ENCODE measurements around the gene AIDA.
"Not testable (repeated sequence)": the region's sequence is repeated elsewhere in the genome, so short reads cannot be mapped to it uniquely, and the experiment has no call there.

AIDA gene, protein sequence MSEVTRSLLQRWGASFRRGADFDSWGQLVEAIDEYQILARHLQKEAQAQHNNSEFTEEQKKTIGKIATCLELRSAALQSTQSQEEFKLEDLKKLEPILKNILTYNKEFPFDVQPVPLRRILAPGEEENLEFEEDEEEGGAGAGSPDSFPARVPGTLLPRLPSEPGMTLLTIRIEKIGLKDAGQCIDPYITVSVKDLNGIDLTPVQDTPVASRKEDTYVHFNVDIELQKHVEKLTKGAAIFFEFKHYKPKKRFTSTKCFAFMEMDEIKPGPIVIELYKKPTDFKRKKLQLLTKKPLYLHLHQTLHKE

DNA sequence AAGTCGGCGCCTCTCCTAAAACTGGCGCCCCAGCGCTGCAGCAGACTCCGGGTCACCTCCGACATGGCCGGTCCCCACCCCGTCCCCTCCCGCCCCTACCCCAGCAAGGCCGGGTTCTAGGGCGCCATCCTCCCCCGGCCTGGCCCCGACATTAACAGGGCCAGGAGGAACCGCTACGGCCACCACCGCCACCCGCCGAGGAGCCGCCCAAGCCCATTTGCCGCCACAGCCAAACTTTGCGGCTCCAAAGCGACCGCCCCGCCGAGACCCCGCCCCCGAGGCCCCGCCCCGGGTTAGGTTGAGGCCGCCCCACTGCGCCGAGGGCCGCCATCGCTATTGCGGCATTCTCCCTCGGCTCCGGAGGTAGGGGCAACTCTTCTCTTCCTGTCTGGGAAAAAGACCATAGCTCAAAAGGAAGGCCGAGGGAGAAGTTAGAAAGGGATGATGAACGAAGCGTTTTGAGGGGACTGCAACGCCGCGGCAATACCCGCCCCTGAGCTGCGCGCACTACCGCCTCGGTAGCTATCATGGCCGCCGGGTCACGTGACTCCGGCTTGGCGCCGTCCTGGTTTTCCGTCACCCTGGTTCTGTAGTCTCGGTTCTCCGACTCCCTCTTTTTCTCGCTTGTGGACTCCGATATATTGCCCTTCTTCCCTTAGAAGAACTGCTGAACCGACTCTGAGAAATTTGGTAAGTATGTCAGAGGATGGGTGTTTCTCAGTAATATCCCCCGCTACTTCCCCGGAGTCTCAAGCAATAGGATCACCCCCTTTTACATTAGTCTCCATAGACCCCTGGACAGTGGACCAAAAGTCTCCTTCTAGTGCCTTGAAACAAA lies at the start of gene AIDA, which contains the start of gene BROX:
AIDA (minus strand) TSS at position 239 of the 838 bp plus-strand sequence; CDS start at position 65, 174 bp downstream.
BROX (plus strand) TSS at position 312 of the 838 bp plus-strand sequence. CDS start 3,136 bp downstream, outside the sequence.
- peak; percentile 96 to 97 for DNase-seq (ENCODE audit: low read depth in 2 of 2)

DNA sequence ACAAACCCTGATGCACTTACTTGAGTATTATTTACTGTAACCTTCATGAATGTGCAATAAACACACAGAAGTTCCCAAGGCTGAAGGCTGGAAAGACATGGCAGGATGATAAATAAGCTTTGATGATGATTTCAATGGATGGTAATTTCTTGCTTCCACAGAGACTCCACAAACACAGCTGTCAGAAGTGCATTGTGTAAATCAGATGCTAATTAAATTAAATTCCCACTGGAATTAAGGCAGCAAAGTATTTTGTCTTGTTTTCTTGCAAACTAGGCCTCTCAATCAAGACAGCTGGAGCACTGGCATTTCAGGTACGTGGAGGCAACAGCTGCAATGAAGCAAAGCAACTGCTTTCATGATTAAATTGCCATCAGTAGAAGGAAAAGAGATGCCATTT lies 48.8 kb upstream of the AIDA start:
- DNase-seq (ENCODE audit: low read depth in 2 of 2): no peak

DNA sequence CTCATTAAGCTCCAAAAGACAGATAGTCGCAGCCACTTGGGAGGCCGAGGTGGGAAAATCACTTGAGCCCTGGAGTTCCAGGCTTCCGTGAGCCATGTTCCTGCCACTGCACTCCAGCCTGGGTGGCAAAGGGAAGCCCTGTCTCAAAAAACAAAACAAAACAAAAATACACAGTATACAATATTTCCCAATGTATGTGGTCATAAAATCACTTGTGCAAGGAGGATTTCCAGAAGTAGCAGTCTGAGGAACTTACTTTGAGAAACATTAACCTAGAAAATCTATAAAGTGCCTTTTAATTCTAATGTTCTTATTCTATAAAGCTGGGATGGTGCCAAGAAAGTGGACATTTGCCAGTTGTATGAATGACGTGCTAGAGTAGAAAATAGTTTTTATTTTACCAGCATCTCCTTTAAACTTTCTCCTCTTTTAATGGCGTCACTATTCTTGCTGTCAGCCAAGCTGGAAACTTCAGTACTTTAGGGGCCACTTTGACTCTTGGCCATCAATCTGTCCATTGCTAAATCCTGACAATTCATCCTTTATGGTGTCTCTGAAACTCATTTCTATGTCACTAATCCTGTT lies 47.3 kb upstream of the AIDA start:
- DNase-seq (ENCODE audit: low read depth in 2 of 2): no peak

DNA sequence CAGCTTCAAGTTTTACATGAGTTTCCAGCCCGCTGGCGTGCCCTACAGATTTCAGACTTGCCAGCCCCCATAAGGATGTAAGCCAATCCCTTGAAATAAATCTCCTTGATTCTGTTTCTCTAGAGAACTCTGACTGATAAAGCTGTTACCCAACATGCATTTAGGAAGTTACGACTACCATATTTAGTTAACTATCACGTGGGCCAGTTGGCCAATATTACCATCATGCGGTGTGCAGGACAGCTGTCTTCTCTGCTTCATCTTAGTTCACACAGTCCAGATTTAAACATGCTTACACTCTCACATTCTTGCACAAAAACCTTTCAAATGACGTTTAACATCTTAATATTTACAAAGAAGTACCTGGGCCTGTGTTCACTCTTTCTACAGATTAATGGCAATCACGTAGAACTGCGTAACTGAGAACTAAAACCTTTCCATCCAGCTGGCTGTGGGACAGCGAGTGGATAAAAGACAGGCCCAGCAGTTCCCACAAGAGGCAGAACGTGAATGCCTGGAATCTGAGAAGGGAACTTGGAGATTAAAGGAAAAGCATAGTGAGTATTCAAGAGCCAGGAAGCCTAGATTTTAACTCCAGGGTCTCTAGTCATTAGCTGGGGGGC lies 45.5 kb upstream of the AIDA start:
- no peak for DNase-seq (ENCODE audit: low read depth in 2 of 2)

DNA sequence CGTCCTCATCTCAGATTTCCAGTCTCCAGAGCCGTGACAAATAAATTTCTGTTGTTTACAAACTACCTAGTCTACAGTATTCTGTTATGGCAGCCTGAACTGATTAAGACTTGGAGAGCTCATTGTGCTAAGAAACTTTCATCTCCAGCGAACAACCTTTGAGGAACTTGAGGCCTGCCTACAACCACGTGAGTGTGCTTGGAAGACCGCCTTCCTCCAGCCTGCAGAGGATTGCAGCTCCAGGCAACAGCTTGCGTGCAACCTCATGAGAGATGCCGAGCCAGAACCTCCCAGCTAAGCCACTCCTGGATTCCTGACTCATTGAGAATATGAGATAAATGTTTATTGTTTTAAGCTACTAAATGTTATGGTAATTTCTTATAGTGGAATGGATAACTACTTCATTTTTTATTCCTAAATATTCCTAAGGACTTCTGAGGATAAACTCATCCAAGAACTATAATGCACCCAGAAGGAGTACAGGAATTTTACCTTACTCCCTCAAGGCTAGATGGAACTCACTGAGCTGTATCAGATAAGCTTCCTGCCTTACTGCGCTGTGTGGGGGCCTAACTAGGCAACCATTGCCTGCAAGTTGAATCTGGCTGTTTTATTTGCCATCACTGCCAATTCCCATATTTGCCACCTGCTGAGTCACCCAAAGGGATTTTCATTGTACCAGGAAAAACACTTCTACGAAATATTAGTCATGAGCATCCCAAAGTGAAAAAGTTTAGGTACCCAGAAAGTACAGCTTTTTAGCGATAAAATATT lies 42.3 kb upstream of the AIDA start:
- no peak for DNase-seq (ENCODE audit: low read depth in 2 of 2)

DNA sequence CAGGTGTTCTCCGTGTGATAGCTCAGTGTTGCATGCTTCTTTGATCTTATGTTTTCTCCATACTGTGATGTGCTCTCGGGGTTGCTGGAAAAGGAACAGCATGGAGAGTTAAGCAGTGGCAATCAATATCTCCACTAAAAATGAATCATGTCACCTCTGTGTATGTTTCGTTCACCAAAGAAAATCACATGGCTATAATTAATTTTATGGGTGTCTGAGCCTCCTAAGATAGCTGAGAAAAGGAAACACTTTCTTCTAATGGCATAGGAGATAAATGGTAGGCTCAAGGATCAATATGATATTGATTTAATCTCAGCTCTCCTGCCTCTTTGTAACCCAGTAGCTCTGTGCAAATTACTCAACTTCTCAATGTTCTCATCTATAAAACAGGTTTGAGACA lies 39.0 kb upstream of the AIDA start:
- DNase-seq (ENCODE audit: low read depth in 2 of 2): no peak

DNA sequence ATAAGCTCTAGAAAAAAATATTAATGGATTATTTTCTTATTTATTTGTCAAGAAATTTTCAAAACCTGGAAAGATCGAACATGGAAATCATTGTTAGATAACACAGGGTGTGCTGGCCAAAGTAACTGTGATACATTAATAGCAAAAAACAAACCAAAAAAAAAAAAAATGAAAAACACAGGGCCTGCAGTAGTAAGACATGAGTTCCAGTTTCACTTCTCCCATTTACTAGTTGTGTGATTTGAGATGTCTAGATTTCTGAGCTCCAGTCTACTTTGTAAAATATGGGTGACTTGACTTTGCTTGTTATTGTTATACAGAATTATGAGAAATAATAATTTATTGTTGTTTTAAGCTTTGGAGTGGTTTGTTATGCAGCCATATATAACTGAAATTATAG lies 38.4 kb upstream of the AIDA start:
- DNase-seq (ENCODE audit: low read depth in 2 of 2): no peak

DNA sequence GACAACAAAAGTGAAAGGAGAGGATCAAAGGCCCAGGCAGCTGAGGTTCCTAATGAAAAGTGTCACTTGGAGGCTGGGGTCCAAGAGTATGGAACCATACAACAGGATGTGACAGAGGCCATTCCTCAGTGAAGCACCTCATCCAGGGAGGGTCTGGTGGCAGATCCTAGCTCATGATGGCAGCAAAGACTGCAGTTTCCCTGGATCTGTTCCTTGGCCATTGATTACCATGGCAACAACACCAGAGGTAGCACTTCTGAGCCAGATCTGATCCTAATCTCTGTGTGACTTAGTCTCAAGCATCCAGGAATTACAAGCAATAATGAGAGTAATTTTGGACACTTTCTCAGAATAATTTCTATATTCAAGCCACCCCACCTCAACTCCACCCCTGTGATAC lies 37.6 kb upstream of the AIDA start:
- DNase-seq (ENCODE audit: low read depth in 2 of 2): no peak

DNA sequence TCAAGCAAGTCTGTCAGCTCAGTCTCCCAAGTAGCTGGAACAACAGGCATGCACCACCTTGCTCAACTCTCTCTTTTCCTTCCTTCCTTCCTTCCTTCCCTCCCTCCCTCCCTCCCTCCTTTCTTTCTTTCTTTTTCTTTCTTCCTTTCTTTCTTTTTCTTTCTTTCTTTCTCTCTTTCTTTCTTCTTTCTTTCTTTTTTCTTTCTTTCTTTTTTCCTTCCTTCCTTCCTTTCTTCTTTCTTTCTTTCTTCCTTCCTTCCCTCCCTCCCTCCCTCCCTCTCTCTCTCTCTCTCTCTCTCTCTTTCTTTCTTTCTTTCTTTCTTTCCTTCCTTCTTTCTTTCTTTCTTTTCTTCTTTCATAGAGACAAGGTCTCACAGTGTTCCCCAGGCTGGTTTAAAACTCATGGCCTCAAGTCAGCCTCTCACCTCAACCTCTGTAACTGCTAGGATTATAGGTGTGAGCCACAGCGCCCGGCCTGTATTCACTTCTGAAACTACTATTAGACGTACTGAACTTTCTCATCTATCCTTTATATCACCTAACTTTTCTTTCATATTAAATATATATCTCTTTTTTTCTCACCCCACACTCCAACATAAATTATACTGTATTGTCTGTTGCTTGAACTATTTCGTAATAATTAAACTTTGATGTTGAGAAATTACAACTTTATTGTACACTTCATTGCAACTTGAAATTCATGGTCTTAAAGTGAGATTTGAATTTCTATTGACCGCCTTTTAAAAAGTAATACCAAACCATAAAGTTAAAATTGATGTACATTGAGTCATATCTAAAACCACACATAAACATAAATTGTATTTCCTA lies 29.6 kb upstream of the AIDA start:
- not testable (repeated sequence) for DNase-seq (ENCODE audit: low read depth in 2 of 2)

DNA sequence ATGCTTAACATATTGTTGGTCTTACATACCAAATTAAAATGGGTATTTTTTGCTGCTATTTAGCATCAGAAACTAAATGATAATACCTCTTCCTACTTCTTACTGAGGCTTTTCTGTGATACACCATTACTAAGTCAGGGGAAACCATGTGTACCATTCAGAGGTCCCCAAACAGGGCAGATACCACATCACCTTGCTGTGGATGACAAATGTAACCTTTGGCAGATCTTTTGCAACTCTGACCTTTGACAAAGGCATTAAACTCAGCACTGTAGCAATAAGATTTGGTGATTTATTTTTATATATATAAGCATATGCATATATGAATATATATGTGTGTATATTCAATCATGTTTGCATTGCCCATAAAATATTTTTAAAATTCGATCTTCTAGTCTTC lies 27.6 kb upstream of the AIDA start:
- no peak for DNase-seq (ENCODE audit: low read depth in 2 of 2)

DNA sequence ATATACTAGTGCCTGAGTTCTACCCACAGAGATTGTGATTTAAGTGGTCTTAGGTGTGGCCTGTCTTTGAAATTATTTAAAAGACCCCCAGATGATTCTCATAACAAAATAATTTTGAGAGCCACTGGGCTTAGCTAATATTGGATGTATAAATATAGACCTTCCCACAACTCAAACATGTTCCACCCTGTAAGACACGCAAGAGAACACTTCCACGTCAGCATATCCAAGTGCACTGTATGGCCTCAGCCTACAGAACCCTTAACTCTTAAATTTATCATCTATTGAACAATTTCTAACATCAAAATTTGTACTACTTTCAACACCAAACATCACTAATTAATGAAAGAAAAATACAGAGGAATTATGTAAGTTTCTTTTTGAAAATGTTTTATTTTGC lies 27.2 kb upstream of the AIDA start:
- DNase-seq (ENCODE audit: low read depth in 2 of 2): no peak

DNA sequence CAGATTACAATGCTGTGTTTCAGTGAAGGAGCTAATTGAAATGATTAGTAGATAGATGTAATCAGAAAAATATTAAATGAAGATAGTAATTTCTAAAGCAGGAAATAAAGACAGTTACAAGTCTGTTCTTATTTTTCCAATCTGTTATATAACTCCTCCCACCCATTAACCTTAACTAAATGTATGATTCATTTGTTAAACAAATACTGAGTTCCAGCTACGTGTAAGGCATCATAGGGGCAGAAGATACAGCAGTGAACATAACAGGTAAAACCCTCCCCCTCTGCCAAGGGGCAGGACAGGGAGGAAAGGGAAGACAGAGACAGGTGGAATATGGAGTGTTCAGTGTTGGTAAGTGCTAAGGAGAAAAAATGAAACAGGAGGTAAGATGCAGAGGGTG lies 24.7 kb upstream of the AIDA start, which contains the start of gene FAM177B:
FAM177B (plus strand) TSS at position 231 of the 400 bp plus-strand sequence. CDS start 9,344 bp downstream, outside the sequence.
- no peak for DNase-seq (ENCODE audit: low read depth in 2 of 2)

DNA sequence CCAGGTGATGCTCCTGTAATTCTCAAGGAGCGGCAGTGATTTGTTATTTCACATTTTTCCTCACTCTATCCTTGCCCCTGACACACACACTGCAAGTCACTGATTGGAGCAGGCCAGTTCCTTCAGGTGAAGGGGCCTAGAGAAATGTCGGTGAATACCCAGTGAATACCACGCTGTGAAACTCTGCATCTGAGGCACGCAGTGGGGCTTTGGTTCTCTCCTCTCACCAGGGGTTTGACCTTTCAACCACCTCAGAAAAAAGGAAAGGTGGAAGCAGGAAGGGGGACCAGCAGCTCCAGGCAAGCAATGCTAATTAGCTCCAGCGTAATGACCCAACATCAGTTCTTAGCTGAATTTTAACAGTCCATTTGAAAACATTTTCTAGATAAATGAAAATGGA lies 24.2 kb upstream of the AIDA start:
- DNase-seq (ENCODE audit: low read depth in 2 of 2): no peak

DNA sequence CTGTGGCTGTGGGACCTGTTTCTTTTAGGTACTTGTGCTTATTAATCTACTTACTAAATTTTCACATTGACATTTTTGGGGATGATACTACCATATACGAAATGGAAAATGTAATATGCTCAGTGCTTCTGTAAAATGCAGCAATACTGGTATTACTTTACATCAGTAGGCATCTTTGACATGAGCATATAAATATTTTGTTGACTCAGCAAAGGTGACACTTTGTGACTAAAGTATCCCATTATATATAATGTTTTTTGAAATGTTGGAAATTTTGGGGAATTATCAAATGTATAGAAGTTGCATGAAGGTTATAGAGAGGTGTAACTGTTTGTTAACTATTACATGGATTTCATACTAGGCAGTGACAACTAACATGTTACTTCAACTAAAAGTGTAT lies 22.4 kb upstream of the AIDA start:
- DNase-seq (ENCODE audit: low read depth in 2 of 2): no peak

DNA sequence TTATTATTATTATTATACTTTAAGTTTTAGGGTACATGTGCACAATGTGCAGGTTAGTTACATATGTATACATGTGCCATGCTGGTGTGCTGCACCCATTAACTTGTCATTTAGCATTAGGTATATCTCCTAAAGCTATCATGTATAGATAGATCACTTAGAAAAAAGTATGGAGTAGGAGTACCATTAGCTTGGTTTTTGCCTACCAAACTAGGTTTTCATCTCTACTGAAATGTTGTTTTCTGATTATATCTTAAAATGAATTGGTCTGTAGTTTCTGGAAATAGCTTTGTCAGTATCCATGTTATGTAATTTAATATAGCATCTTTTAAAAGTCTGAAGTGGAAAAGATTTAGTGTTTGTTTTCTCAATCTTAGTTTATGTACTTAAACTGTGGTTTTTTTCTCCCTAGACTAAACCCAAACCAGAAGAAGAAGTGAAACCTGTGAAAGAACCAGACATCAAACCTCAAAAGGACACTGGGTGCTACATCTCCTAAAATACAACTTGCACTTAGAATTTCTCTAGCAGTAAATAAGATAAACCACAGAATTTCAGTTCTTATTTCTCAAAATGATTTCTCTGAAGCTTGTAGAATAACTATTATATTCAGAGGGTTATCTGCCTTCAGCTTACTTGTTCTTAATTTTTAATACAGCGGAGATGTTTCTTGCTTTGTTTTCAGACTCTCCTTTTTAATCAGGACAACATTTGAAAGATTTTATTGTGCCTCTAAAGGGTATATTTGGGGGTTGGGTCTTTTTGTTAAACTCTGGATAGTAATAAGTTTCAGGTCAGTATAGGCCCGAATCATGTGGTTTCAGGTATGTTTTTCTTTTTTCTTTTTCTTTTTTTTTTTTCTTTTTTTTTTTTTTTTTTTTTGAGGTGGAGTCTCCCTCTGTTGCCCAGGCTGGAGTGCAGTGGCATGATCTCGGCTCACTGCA lies 20.2 kb upstream of the AIDA start:
- DNase-seq (ENCODE audit: low read depth in 2 of 2): no peak

DNA sequence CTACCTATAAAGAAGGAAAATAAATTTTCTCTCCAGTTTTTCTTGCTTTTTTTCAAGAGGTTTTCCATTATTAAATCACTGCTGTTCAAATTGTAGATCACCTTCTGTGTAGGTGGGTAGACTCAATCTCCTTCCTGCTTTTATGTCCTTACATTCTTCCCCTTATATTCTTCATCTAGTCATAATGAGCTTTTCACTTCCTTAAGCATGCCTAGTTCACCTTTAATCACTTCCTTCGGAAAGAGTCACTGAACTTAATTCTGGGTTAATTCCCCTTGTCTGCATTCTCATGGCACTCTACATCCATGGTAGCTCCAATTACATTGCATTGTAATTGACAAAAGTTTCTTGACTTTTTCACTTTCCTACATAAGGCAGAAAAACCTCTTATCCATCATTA lies 18.6 kb upstream of the AIDA start:
- DNase-seq (ENCODE audit: low read depth in 2 of 2): no peak

DNA sequence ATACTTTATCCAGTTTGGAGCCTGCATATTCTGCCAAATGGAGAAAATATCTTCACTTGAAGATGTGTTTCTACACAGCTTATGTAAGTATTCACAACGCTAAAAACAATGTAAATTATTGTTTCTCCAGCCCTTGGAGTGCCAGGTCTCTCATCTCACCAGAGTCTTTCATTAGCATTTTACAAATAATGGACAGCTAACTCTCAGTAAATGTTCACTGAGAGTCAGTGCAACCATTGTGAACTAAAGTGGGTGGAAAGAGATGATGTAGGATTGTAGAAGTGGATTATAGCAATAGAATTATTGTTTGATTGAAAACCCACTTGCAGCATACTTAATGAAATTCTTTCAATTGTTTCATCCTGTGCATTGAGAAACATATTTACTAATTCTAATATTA lies 16.5 kb upstream of the AIDA start:
- DNase-seq (ENCODE audit: low read depth in 2 of 2): no peak

DNA sequence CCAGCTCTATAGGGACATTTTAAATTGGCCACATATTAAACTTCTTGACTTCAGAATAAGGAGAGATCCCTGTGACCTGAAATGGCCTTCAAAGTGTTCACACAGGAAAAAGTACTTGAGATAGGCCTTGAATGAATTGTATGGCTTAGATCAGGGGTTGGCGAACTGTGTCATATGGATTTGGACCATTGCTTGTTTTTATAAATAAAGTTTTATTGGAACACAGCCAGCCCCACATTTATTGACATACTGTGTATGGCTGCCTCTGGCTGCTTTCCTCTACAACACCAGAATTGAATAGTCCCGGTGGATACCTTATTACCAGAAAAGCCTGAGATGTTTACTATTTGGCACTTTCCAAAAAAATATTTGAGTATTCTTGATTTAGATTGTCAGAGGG lies 4.1 kb upstream of the AIDA start:
- DNase-seq (ENCODE audit: low read depth in 2 of 2): no peak
